ENCODE data around the gene GPR27.

Gene GPR27

DNA sequence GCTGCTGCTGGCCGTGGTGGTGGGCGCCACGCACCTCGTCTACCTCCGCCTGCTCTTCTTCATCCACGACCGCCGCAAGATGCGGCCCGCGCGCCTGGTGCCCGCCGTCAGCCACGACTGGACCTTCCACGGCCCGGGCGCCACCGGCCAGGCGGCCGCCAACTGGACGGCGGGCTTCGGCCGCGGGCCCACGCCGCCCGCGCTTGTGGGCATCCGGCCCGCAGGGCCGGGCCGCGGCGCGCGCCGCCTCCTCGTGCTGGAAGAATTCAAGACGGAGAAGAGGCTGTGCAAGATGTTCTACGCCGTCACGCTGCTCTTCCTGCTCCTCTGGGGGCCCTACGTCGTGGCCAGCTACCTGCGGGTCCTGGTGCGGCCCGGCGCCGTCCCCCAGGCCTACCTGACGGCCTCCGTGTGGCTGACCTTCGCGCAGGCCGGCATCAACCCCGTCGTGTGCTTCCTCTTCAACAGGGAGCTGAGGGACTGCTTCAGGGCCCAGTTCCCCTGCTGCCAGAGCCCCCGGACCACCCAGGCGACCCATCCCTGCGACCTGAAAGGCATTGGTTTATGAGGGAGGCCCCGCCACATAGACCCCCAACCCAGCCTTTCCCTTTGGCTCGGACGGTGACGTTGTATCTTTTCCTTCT is 1.1 kb downstream of the GPR27 start:
- TF ChIP-seq CTCF (IDR thresholded peaks at IDR 0.05; ENCODE audit: low read depth, low read length): no peak
- no peak overlapping the region for H3K4me3 ChIP-seq (ENCODE audit: low read depth, low read length)

DNA sequence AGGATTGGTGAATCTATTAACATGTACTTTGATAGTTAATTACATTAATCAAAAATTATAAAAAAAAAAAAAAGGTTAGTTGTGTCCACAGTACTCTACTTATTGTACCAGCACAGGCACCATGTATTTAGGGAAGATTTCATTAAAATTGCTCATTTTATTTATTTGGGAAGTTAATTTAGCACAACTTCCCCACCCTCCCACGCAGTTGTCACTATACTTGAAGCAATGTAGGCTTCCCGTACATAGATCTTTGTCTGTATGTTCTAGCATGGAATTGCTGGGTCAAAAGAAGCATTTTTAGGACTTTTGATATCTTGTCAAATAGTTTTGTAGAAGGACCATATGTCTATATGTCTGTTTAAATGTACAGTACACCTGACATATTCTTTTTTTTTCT is 4.4 kb downstream of the GPR27 start:
- H3K4me3 ChIP-seq (ENCODE audit: low read depth, low read length): no peak overlapping the region
- no peak for TF ChIP-seq CTCF (IDR thresholded peaks at IDR 0.05; ENCODE audit: low read depth, low read length)

- no peak for TF ChIP-seq CTCF (IDR thresholded peaks at IDR 0.05; ENCODE audit: low read depth, low read length)
- no peak overlapping the region for H3K4me3 ChIP-seq (ENCODE audit: low read depth, low read length)
Observed at GRCh38 chr3:71759401-71759800, 5.7 kb downstream of the GPR27 start.

- no peak for TF ChIP-seq CTCF (IDR thresholded peaks at IDR 0.05; ENCODE audit: low read depth, low read length)
- H3K4me3 ChIP-seq (ENCODE audit: low read depth, low read length): no peak overlapping the region
Observed at GRCh38 chr3:71760140-71760539, 6.5 kb downstream of the GPR27 start.

- no peak overlapping the region for H3K4me3 ChIP-seq (ENCODE audit: low read depth, low read length)
- no peak for TF ChIP-seq CTCF (IDR thresholded peaks at IDR 0.05; ENCODE audit: low read depth, low read length)
Observed at GRCh38 chr3:71763426-71763825, 9.8 kb downstream of the GPR27 start.

DNA sequence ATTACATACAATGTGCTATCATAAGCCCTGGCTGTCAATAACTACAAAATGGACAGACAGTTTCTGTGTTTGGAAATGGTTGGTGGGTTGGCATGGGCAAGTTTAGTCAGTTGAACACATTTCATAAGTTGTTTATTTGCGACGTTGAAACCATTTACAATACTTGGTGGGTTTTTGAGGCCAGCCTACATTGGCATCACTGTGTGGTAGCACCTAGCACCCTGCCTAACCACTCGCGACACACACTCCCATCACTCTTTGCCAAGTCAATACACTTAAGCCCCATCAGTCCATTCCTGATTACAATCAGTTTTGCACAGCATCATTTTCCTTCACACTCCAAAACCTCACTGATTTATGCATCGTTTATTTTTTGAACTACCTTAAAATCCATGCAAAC is 17.5 kb downstream of the GPR27 start:
- no peak overlapping the region for H3K4me3 ChIP-seq (ENCODE audit: low read depth, low read length)

DNA sequence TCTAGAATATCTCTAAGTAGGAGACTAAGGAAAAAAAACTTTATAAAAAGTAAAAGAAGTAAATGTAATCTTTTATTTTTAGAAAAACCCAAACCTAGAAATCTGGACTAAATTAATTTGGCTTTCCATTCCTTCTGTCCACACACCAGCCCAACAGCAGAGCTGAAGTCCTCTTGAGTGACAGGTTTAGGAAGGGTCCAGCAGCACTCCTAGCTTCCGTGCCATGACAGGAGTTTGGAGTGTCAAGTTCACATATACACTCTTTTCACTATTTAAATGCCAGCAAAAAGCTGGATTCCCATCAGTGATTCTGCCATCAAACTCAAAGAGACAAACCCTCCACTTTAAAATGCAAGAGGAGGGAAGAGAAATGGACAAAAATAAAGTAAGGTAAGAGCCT is 18.2 kb downstream of the GPR27 start:
- no peak for TF ChIP-seq CTCF (IDR thresholded peaks at IDR 0.05; ENCODE audit: low read depth, low read length)
- no peak overlapping the region for H3K4me3 ChIP-seq (ENCODE audit: low read depth, low read length)

More for the DNA sequence above, 17.5 kb downstream of the GPR27 start:
- TF ChIP-seq CTCF (IDR thresholded peaks at IDR 0.05; ENCODE audit: low read depth, low read length): no peak
